ENCODE data around the gene SLC8A2.

GRCh38 chr19:47419030-47419783 is 52.5 kb downstream of the SLC8A2 start, which contains the start of gene MEIS3:
- TF ChIP-seq CTCF (IDR thresholded peaks at IDR 0.05 in 4 of 5, conservative IDR thresholded peaks at IDR 0.05 in 1 of 5) (no peak), POLR2A (IDR thresholded peaks at IDR 0.05) (no peak)

Measured in gastrocnemius medialis (tissue), 4 donors.